Measurements from ENCODE around the gene MPRIP.

Gene MPRIP

GRCh38 chr17:17053446-17054379 lies 11.5 kb downstream of the MPRIP start:
- no peak for DNase-seq

GRCh38 chr17:17054636-17055035 lies 12.4 kb downstream of the MPRIP start:
- no peak for DNase-seq

- DNase-seq, result no peak
These were observed 13.3 kb downstream of the MPRIP start for GRCh38 chr17:17055286-17056155.

GRCh38 chr17:17056156-17056539 lies 13.9 kb downstream of the MPRIP start:
- no peak for DNase-seq

GRCh38 chr17:17057057-17057551 lies 14.8 kb downstream of the MPRIP start:
- no peak for DNase-seq

- no peak for DNase-seq
These were observed 16.0 kb downstream of the MPRIP start for GRCh38 chr17:17058304-17058703.

GRCh38 chr17:17059301-17059890 lies 17.1 kb downstream of the MPRIP start:
- no peak for DNase-seq

GRCh38 chr17:17060001-17060922 lies 18.0 kb downstream of the MPRIP start:
- no peak for DNase-seq

GRCh38 chr17:17060930-17061329 lies 18.7 kb downstream of the MPRIP start:
- DNase-seq, result no peak

- DNase-seq, result no peak
These were observed 19.3 kb downstream of the MPRIP start for GRCh38 chr17:17061516-17061915.

GRCh38 chr17:17062356-17062755 lies 20.1 kb downstream of the MPRIP start:
- DNase-seq, result no peak

- no peak for DNase-seq
These were observed 20.6 kb downstream of the MPRIP start for GRCh38 chr17:17062866-17063265.

GRCh38 chr17:17063546-17064122 lies 21.4 kb downstream of the MPRIP start:
- no peak for DNase-seq

GRCh38 chr17:17064322-17064721 lies 22.1 kb downstream of the MPRIP start:
- no peak for DNase-seq

GRCh38 chr17:17066021-17066420 lies 23.8 kb downstream of the MPRIP start:
- DNase-seq, result no peak

- DNase-seq, result no peak
These were observed 25.0 kb downstream of the MPRIP start for GRCh38 chr17:17067257-17067656.

- DNase-seq, result no peak
These were observed 27.6 kb downstream of the MPRIP start for GRCh38 chr17:17069849-17070248.

- DNase-seq, result no peak
These were observed 28.7 kb downstream of the MPRIP start for GRCh38 chr17:17070931-17071330.

- DNase-seq, result no peak
These were observed 29.5 kb downstream of the MPRIP start for GRCh38 chr17:17071531-17072360.

GRCh38 chr17:17072546-17072945 lies 30.3 kb downstream of the MPRIP start:
- no peak for DNase-seq
